RPMI7951 (cell line): Measurements from ENCODE around the gene GSTT2B. TPM values are rescaled to one million over a fixed set of nuclear protein-coding genes. Genes with fewer than 3 reads are reported as not detected.
"Not testable (repeated sequence)": the region's sequence is repeated elsewhere in the genome, so short reads cannot be mapped to it uniquely, and the experiment has no call there.

ENCODE experiments used
- DNase-seq: peaks from one replicate; pipeline ENCODE4 v3.0.0-alpha.2; 2012; ENCODE audit warnings: low read depth
- total RNA-seq: library from RNA; depleted of rRNA; stranded (reverse); fragments of >200 nt; shearing (Covaris generic); gene quantifications from 2 replicates; pipeline ENCODE4 v1.2.3, GENCODE V29; 2014; rRNA removed

Gene GSTT2B, protein sequence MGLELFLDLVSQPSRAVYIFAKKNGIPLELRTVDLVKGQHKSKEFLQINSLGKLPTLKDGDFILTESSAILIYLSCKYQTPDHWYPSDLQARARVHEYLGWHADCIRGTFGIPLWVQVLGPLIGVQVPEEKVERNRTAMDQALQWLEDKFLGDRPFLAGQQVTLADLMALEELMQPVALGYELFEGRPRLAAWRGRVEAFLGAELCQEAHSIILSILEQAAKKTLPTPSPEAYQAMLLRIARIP
- total RNA-seq, result 18.5 and 21.4 TPM in 2 replicates

- not testable (repeated sequence) for DNase-seq
Measured at GRCh38 chr22:23961084-23961771, at the start of gene GSTT2B. Gene GSTT2B (minus strand): TSS chr22:23961195. CDS start chr22:23961131, 64 bp downstream.

DNA sequence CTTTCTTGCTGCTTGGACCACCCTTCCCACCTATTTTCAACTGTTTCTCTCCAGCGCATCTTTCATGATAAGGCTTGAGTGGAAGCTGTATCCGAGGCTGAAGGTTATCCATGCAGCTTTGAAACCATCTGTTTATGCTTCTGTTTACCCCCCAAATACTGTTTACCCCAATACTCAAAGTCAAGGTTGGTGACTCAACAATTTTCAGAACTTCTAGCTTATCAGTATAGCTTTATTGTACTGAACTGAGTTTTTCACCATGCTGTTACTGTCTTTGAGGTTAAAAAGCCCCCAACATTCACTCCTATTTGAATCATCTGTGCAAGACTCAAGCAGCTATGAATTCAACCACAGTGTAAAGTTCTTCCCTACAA is 49.0 kb upstream of the GSTT2B start:
- no peak for DNase-seq

GRCh38 chr22:24009227-24010017 is 48.4 kb upstream of the GSTT2B start:
- DNase-seq, result no peak

- no peak for DNase-seq
Measured at GRCh38 chr22:24008381-24009226, 47.6 kb upstream of the GSTT2B start.

- DNase-seq, result no peak
Measured at GRCh38 chr22:24008022-24008283, 47.0 kb upstream of the GSTT2B start.

DNA sequence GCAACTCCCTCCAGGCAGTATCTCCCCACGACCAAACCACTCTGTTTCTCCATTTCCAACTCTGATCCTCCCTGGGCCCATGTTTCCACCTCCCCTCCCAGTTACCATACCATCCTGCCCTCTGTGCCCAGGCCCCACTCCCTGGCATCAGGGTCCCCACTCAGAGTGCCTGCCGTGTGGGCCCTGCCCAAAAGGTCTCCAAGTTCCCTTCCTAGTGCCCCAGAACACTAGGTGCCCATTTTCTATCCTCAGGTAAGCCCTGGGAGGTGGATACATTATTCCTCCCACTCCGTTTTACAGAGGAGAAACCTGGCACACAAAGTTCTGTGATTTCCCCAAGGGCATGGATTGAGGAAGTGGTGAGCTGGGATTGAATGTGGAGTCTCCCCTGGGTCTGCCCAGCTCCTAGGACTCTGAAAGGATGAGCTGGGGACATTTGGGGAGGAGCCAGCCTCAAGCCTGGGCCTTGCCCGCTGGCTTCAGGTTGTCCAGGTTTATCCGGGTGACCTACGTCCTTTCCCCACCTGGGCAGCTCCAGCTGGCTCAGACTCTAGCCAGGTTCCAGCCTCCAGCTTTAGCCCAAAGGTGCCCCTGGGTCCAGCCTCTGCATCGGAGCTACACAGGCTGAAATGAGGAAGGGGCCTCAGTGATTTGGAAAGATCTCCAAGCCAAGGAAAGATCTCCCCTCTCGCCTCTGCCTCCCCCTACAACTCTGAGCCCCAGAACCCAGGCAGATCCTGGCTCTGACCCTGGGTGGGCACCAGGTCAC is 46.4 kb upstream of the GSTT2B start:
- no peak for DNase-seq

- DNase-seq, result no peak
Measured at GRCh38 chr22:24006914-24007214, 45.9 kb upstream of the GSTT2B start.

DNA sequence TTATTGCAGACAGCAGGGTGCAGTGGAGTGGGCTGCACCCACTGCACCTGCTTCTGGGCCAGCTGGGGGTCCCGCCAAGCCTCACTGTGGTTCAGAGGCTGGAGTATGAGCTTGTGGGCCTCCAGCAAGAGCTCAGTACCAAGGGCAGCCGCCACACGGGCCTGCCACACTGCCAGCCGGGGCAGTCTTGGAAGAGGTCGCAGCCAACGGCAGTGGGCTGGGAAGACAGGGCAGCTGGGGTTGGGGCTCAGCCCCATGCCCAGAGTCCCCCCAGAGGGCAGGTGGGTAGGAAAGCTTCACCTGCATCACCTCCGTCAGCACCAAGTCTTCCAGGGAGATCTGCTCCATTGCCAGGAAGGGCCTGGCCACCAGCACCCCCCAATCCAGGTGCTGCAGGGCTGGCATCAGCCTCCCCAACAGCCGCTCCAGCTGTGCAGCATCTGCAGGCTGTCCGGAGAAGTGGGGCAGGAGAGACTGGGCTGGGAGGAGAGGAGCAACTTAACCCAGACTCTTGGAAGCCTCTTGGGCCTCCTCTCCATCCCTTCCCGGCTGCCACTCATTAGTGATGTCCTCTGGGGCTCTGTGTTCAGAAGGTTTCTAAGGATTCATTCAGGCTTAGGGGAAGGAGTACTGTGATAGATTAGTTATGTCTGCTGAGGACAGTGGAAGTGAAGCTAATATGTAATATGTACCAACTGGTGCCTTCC is 45.4 kb upstream of the GSTT2B start:
- no peak for DNase-seq

GRCh38 chr22:24005201-24005600 is 44.2 kb upstream of the GSTT2B start, which contains the start of gene GSTT4:
Gene GSTT4 (minus strand): TSS chr22:24005453. CDS start chr22:24005356, 97 bp downstream.
- DNase-seq, result no peak

- DNase-seq, result no peak
Measured at GRCh38 chr22:24003887-24004286, 42.9 kb upstream of the GSTT2B start.

- no peak for DNase-seq
Measured at GRCh38 chr22:24002851-24003250, 41.9 kb upstream of the GSTT2B start.

DNA sequence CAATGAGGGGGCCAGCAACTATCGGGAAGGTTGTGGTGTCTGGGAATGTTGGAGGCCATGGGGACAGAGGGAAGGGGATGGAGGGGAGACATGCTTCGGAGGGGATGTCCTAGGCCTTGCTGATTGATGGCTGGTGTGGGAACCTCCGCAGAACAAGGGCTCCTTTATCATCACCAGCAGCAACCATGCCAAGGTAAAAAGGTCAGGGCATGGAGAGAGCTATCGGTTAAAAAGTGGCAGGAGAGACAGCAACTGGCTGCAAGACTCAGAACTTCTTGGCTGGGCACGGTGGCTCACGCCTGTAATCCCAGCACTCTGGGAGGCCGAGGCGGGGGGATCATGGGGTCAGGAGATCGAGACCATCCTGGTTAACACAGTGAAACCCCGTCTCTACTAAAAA is 41.3 kb upstream of the GSTT2B start:
- no peak for DNase-seq

- DNase-seq, result no peak
Measured at GRCh38 chr22:24001314-24001713, 40.3 kb upstream of the GSTT2B start.

DNA sequence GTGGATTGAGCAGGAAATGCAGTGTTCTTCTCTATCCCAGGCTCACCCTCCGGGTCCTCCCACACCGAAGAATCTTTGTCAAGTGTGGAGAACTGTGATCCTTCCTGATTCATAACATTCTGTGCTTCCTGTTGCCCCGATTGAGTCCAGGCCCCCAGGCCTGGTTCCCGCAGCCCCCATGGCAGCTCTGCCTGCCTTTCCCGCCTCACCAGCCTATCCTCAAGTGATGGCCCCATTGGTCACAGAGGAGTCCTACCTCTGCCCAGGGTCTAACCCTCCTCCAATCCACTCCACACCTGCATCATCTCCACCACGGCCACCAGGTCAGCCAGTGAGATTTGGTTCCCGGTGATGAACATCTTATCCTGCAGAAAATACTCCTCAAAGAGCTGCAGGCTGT is 38.8 kb upstream of the GSTT2B start:
- DNase-seq, result not testable (repeated sequence)

DNA sequence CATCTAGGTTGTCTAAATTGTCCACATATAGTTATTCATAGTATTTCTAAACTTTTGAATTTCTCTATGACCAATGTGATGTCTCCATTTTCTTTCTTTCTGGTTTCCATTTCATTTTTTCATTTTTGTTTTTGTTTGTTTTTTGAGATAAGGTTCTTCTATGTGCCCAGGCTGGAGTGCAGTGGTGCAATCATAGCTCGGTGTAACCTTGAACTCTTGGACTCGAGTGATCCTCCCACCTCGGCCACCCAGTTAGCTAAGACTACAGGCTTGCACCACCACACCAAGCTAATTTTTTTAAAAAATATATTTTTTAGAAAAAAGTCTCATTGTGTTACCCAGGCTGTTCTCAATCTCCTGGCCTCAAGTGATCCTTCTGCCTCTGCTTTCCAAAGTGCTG is 36.1 kb upstream of the GSTT2B start:
- no peak for DNase-seq

- DNase-seq, result not testable (repeated sequence)
Measured at GRCh38 chr22:23993581-23994177, 32.7 kb upstream of the GSTT2B start.

DNA sequence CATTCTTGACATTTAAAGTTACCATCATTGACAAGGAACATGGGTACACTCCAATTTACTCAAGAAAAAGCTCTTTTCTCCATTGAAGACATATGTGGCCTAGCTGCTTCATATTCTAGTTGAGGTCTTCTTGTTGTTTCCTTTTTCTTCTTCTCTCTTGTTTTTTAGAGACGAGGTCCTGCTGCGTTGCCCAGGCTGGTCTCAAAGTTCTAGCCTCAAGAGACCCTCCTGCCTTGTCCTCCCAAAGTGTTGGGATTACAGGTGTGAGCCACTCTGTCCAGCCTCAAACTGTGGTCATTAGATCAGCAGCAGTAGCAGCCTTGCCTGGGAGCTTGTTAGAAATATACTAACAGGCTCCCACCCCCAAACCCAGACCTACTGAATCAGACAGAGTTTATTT is 32.1 kb upstream of the GSTT2B start:
- DNase-seq, result not testable (repeated sequence)

- DNase-seq, result not testable (repeated sequence)
Measured at GRCh38 chr22:23989583-23990244, 28.7 kb upstream of the GSTT2B start.

- DNase-seq, result not testable (repeated sequence)
Measured at GRCh38 chr22:23986538-23987178, 25.7 kb upstream of the GSTT2B start.
